Hindlimb muscle (tissue), 1 donor: ENCODE data around the gene TMEM63A. TPM values are rescaled to one million over a fixed set of nuclear protein-coding genes. Genes with fewer than 3 reads are reported as not detected.

Experiments
- DNase-seq: peaks from one replicate; pipeline ENCODE4 v3.0.0-alpha.2; 2013
- polyA plus RNA-seq: library from polyadenylated mRNA; unstranded; fragments of 120-200 nt; gene quantifications from one replicate; pipeline ENCODE4 v1.2.1, GENCODE V29; 2013; ENCODE audit not compliant: insufficient read length

The TMEM63A gene
- polyA plus RNA-seq, 1 donor: 28.3 TPM

DNA sequence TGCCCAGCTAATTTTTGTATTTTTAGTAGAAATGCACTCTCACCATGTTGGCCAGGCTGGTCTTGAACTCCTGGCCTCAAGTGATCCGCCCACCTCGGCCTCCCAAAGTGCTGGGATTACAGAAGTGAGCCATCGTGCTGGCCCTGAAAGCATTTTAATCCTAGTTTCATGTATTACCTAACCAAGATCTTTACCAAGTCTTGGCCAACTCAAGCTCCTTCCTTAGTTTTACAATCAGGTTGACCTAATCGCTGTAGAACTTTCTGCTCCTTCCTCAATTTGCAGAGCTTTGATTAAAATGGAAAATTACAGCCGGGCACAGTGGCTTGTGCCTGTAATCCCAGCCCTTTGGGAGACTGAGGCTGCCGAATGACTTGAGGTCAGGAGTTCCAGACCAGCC is 3.2 kb upstream of the TMEM63A start:
- no peak for DNase-seq

- no peak for DNase-seq
Measured at GRCh38 chr1:225883616-225884265, 1.6 kb upstream of the TMEM63A start.

GRCh38 chr1:225882694-225883615 is 775 bp upstream of the TMEM63A start:
- peak; percentile 55 for DNase-seq

DNA sequence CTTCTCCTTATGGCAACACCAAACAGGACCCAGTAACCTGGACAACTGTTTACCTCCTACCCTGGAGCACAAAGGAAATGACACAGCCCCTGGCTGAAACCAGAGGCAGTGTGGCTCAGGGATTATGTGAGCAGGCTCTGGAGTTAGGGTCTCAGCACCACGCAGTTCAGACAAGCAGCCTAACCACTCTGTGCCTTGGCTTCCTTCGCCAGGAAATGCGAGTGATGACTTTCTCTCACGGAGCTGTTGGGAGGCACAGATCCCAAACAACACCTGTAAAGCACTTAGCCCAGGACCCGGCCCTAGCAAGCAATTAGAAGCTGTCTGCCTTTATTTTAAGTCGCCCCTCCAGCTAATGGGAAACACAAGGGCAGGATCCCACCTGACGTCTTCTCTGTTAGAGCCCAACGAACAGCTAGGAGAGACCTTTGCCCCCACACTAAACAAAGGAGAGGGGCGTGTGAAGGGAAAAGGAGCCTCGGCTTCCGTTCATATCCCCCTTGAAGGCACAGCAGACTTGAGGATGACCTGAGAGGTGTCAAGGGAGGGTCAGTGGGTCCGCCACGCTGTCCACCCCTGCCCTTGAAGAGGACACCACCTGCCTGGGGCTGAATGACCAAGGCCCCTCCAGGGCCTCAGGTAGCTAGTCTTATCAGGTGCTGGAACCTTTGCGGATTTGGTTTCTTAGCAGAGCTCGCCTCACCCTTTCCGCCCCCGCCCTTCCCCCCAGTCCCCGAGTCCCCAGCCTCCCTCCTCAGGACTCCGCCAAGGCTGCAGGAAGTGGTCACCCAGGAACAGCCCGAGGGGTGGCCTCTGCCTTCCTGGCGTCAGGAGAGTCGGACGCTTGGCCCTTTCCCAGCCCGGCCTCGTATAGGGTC is 860 bp downstream of the TMEM63A start:
- peak; percentile 47 for DNase-seq

GRCh38 chr1:225880636-225881035 is 1.5 kb downstream of the TMEM63A start:
- DNase-seq: no peak

DNA sequence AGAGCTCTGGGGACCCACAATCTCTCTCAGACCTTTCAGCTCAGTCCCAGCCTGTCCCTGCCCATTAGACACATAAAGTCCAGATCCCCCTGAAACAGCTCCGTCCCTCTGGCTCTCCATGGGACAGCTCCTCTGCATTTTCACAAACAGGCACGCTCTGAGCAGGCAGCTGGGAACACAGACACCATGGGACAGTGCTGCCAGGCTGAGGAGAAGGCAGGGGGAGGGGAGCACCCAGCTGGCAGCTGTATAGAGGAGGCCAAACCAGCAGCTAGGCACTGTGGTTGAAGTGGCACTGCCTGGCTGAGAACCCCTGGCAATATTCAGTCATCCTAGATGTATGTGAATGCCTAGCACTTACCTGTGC is 2.0 kb downstream of the TMEM63A start:
- DNase-seq: no peak

- no peak for DNase-seq
Measured at GRCh38 chr1:225879521-225880221, 2.5 kb downstream of the TMEM63A start.

- no peak for DNase-seq
Measured at GRCh38 chr1:225878282-225878681, 3.9 kb downstream of the TMEM63A start.

DNA sequence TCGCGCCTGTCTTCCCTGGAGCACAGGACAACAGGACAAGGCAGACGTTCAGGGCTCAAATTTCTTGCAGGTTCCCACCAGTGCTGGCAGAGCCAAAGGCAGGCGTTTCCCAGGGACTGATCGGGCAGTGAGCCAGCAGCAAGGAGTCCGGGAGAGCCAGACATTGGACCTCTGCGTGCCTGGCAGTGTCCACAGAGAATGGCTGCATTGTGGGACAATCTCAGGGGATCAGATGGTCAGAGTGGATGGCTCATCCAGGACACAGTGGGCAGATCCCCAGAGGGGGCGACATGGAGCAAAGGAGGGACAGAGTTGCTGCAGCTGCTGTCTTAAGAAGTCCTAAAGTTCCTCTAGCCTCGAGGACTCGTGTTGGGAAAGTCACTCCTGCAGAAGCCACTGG is 4.6 kb downstream of the TMEM63A start:
- no peak for DNase-seq

GRCh38 chr1:225876900-225877510 is 5.2 kb downstream of the TMEM63A start:
- DNase-seq: no peak

- no peak for DNase-seq
Measured at GRCh38 chr1:225875044-225875815, 7.0 kb downstream of the TMEM63A start.

DNA sequence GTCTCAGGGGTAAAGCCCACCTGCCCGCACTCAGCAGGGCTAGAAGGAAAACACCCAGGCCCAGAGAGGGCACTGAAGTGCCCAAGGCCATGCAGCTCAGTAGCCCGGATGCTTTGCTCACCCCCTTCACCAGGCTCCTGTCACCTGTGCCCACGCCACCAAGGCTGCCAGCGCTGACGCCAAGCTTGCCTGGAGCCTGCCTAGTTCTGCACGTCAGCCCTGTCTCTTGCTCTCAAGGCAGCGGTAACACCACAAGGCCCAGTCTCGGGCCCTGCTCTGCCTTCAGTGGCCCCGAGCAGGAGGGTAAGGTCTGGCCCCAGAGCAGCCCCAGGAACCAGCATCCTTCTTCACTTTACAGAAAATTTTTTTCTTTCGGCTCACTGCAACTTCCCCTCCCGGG is 7.7 kb downstream of the TMEM63A start:
- no peak for DNase-seq

- DNase-seq: no peak
Measured at GRCh38 chr1:225873281-225873850, 8.8 kb downstream of the TMEM63A start.

- no peak for DNase-seq
Measured at GRCh38 chr1:225872075-225872430, 10.1 kb downstream of the TMEM63A start.

DNA sequence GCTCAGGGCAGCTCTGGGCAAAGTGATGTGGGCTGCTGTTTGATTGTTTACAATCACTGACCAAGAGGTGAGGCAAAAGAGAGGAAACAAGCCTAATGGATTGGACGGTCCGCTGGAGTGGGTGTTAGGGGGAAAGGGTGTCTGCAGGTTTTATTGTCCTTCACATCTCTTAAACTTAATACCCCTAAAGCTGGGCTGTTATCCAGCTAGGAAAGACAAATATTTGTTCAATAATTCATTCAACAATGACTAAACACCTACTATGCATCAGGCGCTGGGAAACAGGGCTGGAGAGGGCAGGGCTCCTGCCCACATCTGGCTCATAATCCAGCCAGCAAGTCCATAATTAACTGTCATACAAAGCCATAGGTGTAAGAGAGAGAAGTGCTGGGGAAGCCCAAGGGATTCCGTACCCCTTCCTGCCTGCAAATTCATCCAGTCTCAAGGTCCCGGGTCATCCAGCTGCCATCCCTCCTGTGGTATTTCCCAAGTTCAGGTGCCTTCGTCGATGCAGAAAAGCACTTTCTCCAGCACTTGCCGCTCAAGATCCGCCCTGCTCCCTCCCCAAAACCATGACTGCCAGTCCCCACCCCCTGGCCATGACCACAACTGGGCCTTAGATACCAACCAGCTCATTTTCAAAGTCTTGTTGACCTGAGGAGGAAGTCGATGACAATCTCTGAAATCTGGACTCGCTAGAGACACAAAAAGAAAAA is 10.7 kb downstream of the TMEM63A start:
- no peak for DNase-seq

- no peak for DNase-seq
Measured at GRCh38 chr1:225870911-225871310, 11.3 kb downstream of the TMEM63A start.

DNA sequence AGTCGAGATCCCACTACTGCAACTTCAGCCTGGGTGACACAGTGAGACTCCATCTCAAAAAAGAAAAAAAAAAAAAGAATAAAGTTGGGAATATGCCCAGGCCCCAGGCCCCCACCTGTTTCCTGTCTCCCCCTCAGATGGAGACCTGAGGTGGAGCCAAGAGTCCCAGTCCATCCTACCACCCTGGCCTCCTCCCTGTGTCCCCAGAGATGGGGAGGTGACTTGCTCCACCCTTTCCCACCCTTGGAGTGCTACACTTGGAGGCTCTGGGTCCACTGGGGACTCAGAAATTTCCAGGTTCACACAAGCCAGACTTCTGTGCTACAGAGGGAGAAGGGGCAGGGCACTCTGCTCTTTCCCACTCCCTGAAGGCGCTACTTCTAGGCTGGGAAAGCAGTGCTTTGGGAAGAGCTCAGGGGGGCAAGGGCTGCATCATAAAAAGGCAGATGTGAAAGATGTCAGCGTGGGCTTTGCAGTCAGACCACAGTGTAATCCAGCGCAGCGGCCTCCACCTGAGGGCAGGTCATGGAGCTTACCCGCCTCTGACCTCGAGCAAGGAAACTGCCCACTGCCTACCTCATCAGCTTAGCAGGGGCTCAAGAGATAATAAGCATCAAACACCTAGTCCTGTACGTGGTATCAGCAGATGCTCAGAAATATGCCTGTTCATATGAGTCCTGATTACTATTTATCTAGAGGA is 13.4 kb downstream of the TMEM63A start:
- DNase-seq: no peak

GRCh38 chr1:225866981-225867380 is 15.2 kb downstream of the TMEM63A start:
- no peak for DNase-seq

DNA sequence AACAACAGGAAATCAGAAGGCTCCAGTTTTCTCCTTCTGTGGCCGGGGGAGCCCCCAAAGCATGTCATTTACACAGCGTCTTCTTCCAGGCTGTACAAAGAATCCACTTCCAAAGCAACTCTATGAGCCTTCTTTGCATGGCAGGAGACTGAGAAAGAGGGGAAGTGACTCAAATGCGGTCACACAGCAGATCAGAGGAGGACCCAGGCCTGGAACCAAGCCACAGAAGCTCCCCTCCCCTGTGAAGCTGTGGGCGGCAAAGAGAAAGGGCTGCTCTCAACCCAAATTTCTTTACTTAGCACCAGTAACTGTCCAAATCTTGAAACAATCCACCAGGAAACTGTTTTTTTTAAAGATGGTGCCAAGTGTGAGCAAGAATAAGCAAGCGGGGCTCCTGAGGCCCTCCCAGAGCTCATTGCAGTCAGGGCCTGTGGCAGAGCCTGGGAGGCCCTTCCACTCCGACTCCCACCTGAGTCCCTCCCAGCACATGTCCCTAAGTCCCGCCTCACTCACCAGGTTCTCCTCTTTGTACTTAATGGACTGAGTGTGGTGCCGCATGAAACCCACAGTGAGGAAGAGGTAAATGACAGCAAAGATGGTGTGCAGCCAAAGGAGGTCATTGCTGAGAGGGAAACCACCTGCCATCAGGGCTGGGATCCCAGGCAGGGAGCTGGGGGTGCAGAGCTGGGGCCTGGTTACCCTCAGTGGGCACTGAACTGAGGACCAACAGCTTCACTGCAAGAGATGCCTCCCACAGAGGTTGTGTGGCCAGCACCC is 15.9 kb downstream of the TMEM63A start:
- DNase-seq: no peak
